Esophagus muscularis mucosa (tissue), 4 donors: Measurements from ENCODE around the gene DNAJC9. TPM values are rescaled to one million over a fixed set of nuclear protein-coding genes. Genes with fewer than 3 reads are reported as not detected.
A peak's percentile ranks its signal among the peaks of the same experiment; 100 is the strongest.

ENCODE experiments used
- DNase-seq: peaks from one replicate; pipeline ENCODE4 v3.0.0-alpha.2; 2017; ENCODE audit errors: extremely low spot score
- H3K27ac ChIP-seq, 4 donors: fragments of 200-600 bp; sonication (generic); replicated peaks in 1 of 4; 1 replicate in 3 of 4; 2 replicates in 1 of 4; pipeline ENCODE4 v1.5.1; 2016 to 2019; ENCODE audit warnings: mild to moderate bottlenecking in 1 of 4
- H3K27me3 ChIP-seq, 4 donors: fragments of 200-600 bp; sonication (generic); one replicate each; pipeline versions ENCODE4 v1.5.1 to v1.6.0; 2016 to 2019
- H3K36me3 ChIP-seq, 4 donors: fragments of 200-600 bp; sonication (generic); one replicate each; pipeline ENCODE4 v1.5.1; 2016 to 2019
- H3K4me1 ChIP-seq, 4 donors: fragments of 200-600 bp; sonication (generic); one replicate each; pipeline ENCODE4 v1.5.1; 2016 to 2019
- H3K4me3 ChIP-seq, 4 donors: fragments of 200-600 bp; sonication (generic); 1 replicate in 2 of 4; 2 replicates in 2 of 4; pipeline ENCODE4 v1.5.1; 2016 to 2019; ENCODE audit warnings: mild to moderate bottlenecking in 4 of 4, moderate library complexity in 1 of 4
- H3K9me3 ChIP-seq, 4 donors: fragments of 200-600 bp; sonication (generic); 1 replicate in 3 of 4; 2 replicates in 1 of 4; pipeline ENCODE4 v1.5.1; 2016 to 2019
- EP300 ChIP-seq: sonication (generic); formaldehyde crosslinking; IDR thresholded peaks from one replicate; pipeline ENCODE4 v1.6.1; 2017; ENCODE audit warnings: antibody characterized with exemption
- POLR2A ChIP-seq: fragments of 450-650 bp; IDR thresholded peaks from one replicate; pipeline ENCODE4 v1.6.1; 2017; ENCODE audit warnings: antibody characterized with exemption, moderate library complexity, mild to moderate bottlenecking, low read depth
- POLR2AphosphoS5 ChIP-seq, 2 donors: sonication (generic); formaldehyde crosslinking; IDR thresholded peaks; one replicate each; pipeline ENCODE4 v1.6.1; 2017; ENCODE audit warnings: antibody characterized with exemption in 2 of 2
- WGBS: methylation state at CpG from one replicate; pipeline ENCODE4 v1.1.5; 2018; 5-methylcytosine and 5-hydroxymethylcytosine counted together
- intact Hi-C: fragments of 100-400 bp; cut with DNase I; formaldehyde crosslinking; loops from one replicate; pipeline ENCODE4 v1.15.1; 2023
- total RNA-seq, 4 donors: library from RNA; depleted of rRNA; stranded (reverse); fragments of >200 nt; gene quantifications; one replicate each; pipeline versions ENCODE4 v1.1.0 to v1.2.1, GENCODE V29; 2016
- TF ChIP-seq, protein P1 (sequence below), 3 experiments: fragments of 200-600 bp in 2 of 3; fragments of 450-650 bp in 1 of 3; sonication (generic) in 2 of 3; IDR thresholded peaks; one replicate each; pipeline ENCODE4 v1.5.1; 2017 to 2019; ENCODE audit warnings: antibody characterized with exemption in 3 of 3, mild to moderate bottlenecking in 2 of 3, moderate library complexity in 1 of 3

DNAJC9 gene, protein sequence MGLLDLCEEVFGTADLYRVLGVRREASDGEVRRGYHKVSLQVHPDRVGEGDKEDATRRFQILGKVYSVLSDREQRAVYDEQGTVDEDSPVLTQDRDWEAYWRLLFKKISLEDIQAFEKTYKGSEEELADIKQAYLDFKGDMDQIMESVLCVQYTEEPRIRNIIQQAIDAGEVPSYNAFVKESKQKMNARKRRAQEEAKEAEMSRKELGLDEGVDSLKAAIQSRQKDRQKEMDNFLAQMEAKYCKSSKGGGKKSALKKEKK
- 10 to 100 TPM in 3 of 4 donors, 1 to 10 TPM in 1; 9.3 to 13.6 (median 11.1) TPM for total RNA-seq

DNA sequence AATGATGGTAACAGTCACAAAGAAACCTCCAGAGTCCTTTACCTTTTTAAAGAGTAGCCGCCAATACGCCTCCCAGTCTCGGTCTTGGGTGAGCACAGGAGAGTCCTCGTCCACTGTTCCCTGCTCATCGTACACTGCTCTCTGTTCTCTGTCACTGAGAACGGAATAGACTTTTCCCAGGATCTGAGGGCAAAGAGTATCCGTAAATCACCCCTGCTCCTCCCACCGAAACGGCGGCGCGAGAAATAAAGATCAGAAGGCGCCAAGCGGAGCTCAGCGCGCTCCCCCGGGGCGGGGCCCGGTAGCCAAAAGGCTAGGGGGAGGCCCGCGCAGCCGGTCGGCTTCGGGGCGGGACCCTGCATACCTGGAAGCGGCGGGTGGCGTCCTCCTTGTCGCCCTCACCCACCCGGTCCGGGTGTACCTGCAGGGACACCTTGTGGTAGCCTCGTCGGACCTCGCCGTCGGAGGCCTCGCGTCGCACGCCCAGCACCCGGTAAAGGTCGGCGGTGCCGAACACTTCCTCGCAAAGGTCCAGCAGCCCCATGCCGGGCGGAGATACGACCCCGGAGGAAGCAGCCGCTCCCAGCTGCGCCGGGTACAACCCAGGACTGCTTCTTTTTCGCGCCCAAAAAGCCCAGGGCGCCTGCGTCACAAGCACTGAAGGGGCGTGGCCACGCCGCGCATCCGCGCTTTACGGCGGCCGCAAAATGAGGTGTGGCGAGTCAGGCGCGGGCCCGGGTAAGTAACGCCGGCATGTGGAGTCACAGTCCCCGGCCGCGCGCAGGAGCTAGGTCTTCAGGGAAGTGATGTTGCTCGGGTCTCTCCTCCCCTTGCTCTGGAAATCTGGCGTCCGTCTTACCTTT, at the start of gene DNAJC9:
Gene DNAJC9 (minus strand): TSS at position 610 of the 863 bp plus-strand sequence. CDS start 66 bp downstream, at position 544.
- intact Hi-C loops, result no loop called here
- H3K27ac ChIP-seq, result peak within 1 kb of the TSS; percentile 80 to 88 (median 84)
- WGBS, result 0% methylated on average over 28 of the region's 78 CpGs
- peaks cover 21 to 55% (median 41%) of the 10 kb centered on the region in 4 donors for H3K36me3 ChIP-seq
- peak; percentile 86 for TF ChIP-seq POLR2A
- TF ChIP-seq EP300, result no peak
- TF ChIP-seq, protein P1, sequence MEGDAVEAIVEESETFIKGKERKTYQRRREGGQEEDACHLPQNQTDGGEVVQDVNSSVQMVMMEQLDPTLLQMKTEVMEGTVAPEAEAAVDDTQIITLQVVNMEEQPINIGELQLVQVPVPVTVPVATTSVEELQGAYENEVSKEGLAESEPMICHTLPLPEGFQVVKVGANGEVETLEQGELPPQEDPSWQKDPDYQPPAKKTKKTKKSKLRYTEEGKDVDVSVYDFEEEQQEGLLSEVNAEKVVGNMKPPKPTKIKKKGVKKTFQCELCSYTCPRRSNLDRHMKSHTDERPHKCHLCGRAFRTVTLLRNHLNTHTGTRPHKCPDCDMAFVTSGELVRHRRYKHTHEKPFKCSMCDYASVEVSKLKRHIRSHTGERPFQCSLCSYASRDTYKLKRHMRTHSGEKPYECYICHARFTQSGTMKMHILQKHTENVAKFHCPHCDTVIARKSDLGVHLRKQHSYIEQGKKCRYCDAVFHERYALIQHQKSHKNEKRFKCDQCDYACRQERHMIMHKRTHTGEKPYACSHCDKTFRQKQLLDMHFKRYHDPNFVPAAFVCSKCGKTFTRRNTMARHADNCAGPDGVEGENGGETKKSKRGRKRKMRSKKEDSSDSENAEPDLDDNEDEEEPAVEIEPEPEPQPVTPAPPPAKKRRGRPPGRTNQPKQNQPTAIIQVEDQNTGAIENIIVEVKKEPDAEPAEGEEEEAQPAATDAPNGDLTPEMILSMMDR (IDR thresholded peaks at IDR 0.05), result no peak
- peak; percentile 96 to 99 for TF ChIP-seq POLR2AphosphoS5 (IDR thresholded peaks at IDR 0.05)
- no peaks in the 10 kb centered on the region for H3K9me3 ChIP-seq
- H3K4me3 ChIP-seq, result peak within 1 kb of the TSS; percentile 76 to 90 (median 82)
- peak; percentile 98 for DNase-seq
- H3K27me3 ChIP-seq, result no peaks in the 10 kb centered on the region
- H3K4me1 ChIP-seq, result peaks cover 27 to 50% (median 42%) of the 10 kb centered on the region in 4 donors

DNA sequence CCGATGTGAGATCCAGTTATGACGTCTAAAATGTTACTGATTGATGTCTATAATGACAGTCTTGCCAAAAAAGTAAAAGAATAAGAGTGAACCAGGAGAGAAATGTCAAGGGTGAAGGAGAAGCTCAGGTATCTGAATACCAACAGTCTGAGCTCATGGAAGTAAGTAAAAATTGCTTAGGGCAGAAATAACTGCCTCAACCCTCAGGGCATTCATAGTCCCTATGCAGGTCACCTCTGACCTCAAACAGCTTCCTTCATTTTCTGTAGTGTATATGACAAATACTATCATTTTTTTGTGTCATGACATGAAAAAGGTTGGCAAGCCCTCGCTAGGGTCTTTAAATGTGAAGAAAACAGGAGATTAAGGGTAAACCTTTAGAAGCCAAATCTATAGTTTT, 46.4 kb upstream of the DNAJC9 start:
- H3K9me3 ChIP-seq, result no peaks in the 10 kb centered on the region
- no peaks in the 10 kb centered on the region for H3K4me1 ChIP-seq
- peaks cover 0 to 3% (median 0%) of the 10 kb centered on the region in 4 donors for H3K36me3 ChIP-seq
- H3K27me3 ChIP-seq, result no peaks in the 10 kb centered on the region
- H3K4me3 ChIP-seq, result no peak overlapping the region
- no peak for DNase-seq
- intact Hi-C loops, result no loop called here
- TF ChIP-seq, protein P1 (IDR thresholded peaks at IDR 0.05), result no peak
- no peak for TF ChIP-seq POLR2A
- no peak for TF ChIP-seq EP300
- no peak for TF ChIP-seq POLR2AphosphoS5 (IDR thresholded peaks at IDR 0.05)
- 81% methylated on average over 3 of the region's 3 CpGs for WGBS
- H3K27ac ChIP-seq, result no peak overlapping the region

DNA sequence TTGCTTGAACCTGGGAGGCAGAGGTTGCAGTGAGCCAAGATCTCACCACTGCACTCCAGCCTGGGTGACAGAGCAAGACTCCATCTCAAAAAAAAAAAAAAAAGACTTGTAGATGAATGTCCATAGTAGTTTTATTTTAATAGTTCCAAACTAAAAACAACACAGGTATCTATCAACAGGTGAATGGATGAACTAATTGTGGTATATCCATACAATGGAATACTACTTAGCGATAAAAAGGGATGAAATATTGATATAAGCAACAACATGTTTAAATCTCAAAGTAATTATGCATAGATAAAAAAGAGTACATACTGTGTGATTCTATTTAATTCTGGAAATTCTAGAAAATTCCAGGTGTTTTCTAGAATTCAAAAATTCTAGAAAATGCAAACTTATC, 42.9 kb upstream of the DNAJC9 start:
- H3K27me3 ChIP-seq, result no peaks in the 10 kb centered on the region
- 100% methylated on average over 1 of the region's 1 CpG for WGBS
- no peak overlapping the region for H3K27ac ChIP-seq
- H3K4me3 ChIP-seq, result no peak overlapping the region
- intact Hi-C loops, result no loop called here
- no peak for TF ChIP-seq EP300
- TF ChIP-seq, protein P1 (IDR thresholded peaks at IDR 0.05), result no peak
- no peak for TF ChIP-seq POLR2A
- TF ChIP-seq POLR2AphosphoS5 (IDR thresholded peaks at IDR 0.05), result no peak
- no peaks in the 10 kb centered on the region for H3K9me3 ChIP-seq
- H3K36me3 ChIP-seq, result peaks cover 0 to 3% (median 0%) of the 10 kb centered on the region in 4 donors
- no peak for DNase-seq
- no peaks in the 10 kb centered on the region for H3K4me1 ChIP-seq

DNA sequence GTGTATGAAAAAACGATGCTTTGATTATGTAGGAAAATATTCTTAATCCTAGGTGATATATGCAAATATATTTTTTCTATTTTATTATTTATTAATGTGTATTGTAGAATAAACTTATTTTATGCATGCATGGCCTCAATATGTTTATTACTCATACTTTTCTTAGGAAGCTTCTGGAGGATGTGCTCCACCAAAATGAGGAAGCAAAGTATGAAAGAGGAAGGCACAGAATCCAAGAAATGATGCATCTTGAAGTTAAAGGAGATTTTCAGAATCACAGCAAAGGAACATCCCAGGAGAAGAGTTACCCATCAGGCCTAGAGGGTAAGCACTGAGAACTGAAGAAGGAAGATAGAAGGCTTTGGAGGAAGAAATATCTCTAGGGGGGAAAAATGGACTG, 40.4 kb upstream of the DNAJC9 start:
- 88% methylated on average over 1 of the region's 1 CpG for WGBS
- H3K27ac ChIP-seq, result no peak overlapping the region
- H3K27me3 ChIP-seq, result no peaks in the 10 kb centered on the region
- no peaks in the 10 kb centered on the region for H3K9me3 ChIP-seq
- H3K4me3 ChIP-seq, result no peak overlapping the region
- intact Hi-C loops, result no loop called here
- DNase-seq, result no peak
- TF ChIP-seq EP300 (no peak), POLR2AphosphoS5 (IDR thresholded peaks at IDR 0.05) (no peak), POLR2A (no peak)
- TF ChIP-seq, protein P1 (IDR thresholded peaks at IDR 0.05), result no peak
- H3K36me3 ChIP-seq, result peaks cover 0 to 3% (median 0%) of the 10 kb centered on the region in 4 donors
- H3K4me1 ChIP-seq, result no peaks in the 10 kb centered on the region
